Activated T-cell treated with anti-CD3 and anti-CD28 coated beads for 4 hours (primary cell): ENCODE measurements around the gene PTPRB.

ENCODE experiments used
- DNase-seq: peaks from one replicate; pipeline ENCODE4 v3.0.0-alpha.2; 2020

Gene PTPRB

GRCh38 chr12:70637303-70638085 is at the start of gene PTPRB:
Gene PTPRB, minus strand, starts transcription at chr12:70637429. Its CDS starts 34 bp downstream, at chr12:70637395.
- DNase-seq: no peak

DNA sequence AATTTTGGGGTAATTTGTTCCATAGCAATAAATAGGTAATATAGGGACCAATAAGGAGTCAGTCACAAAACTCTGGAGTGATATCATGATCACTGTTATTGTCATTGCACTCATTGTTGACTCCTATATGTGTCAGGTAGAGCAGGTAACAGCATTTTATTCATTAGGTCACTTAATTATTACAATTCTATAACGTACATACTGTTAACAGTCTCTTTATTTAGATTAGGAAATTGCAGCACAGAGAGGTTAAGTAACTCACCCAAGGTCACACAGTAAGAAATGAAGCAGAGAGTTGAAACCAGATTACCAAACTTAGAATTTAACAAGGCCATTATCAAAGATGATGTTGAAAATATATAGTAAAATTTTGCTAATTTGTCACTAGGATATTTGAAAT is 49.7 kb upstream of the PTPRB start:
- DNase-seq: no peak

DNA sequence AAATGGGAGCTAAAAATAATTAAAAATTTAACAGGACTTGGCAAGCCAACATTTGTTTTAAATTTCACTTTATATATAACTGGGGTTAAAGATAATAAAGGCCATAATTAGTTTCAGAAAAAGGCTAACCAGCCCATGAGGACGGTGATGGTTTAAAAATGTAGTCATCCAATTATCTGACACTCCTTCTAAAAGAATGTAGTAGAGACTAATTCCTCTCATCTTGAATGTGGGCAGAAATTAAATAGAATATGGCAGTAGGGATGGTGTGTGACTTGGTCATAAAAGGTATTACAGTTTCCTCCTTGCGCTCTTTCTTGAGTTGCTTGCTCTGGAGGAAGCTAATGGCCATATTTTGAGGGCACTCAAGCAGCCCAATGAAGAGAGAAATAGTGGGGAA is 49.1 kb upstream of the PTPRB start:
- no peak for DNase-seq

GRCh38 chr12:70683976-70684375 is 46.7 kb upstream of the PTPRB start:
- DNase-seq: no peak

GRCh38 chr12:70671698-70672097 is 34.5 kb upstream of the PTPRB start:
- no peak for DNase-seq

DNA sequence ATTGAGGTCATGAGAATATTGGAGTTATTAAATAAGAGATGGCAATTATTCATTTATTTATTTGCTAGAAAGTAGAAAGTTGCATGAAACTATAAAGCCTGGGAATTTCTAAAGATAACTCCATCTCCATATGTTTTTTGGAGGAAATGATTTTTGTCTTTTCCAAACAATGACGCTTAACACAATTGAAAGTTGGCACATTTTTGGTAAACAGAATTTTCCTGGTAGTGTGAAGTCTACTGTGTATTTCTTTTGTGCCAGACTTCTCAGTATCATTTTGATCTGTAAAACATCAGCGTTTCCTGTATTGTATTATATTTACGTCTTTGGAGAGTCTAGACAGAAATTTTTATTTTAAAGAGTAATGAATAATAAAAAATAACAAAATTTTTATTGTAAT is 33.7 kb upstream of the PTPRB start:
- DNase-seq: no peak

DNA sequence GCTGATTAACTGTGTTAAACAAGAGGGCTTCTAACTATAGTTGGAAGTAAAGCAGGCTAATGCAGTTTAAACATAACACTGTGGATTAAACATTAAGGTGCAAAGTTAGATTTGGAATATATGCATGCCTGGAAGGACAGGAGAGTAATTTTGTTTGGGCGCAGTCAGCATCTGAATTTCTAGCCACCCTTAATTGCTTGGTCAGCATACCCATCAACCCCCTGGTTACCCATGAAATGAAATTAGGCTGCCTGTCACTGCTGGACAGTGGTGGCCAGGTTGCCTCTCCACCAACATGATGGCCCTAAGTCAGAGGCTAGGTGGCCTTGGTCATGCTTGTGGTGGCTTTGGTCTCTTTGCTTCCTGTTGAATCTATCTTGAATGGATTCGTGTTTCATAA is 30.0 kb upstream of the PTPRB start:
- DNase-seq: no peak

DNA sequence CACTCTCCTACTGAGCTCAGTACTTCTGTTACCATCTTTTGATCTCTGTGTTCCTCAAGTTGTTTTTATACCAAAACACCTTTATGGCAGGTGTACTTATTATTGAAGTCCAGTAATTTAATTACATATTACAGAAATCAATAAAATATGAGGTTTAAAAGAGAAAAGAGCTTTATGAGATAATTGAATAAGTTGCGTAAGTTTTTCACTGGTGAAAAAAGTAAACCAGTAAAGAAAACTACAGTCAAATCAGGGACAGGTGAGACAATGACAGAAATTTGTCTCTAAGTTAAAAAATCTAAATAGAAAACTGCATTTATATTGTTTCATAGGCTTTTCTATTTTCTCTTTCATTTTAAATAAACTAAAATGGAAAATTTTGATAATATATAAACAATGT is 29.1 kb upstream of the PTPRB start:
- DNase-seq: no peak

DNA sequence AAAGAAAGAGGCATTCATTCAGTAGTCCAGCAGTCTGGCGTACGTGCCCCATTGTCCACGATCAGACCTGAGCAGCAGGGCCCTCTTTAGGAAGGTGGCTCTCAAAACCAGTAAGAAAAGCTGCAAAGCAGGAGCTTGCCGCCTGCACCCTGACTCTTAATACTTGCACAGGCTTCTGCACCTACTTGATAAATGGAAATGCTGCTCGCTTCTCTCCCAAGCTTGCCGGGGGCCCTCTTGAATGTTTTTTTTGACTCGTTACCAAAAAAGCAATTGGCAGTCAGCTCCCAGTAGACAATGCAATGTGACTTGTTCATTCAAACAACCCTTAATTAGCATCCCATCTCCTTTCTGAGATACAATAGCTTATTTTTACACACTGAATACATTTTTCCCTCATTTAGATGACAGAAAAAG is 27.2 kb upstream of the PTPRB start:
- DNase-seq: no peak

- DNase-seq: no peak
These were observed 26.6 kb upstream of the PTPRB start for GRCh38 chr12:70663838-70664237.

- no peak for DNase-seq
These were observed 24.4 kb upstream of the PTPRB start for GRCh38 chr12:70661466-70662161.

GRCh38 chr12:70660620-70661219 is 23.5 kb upstream of the PTPRB start:
- no peak for DNase-seq

DNA sequence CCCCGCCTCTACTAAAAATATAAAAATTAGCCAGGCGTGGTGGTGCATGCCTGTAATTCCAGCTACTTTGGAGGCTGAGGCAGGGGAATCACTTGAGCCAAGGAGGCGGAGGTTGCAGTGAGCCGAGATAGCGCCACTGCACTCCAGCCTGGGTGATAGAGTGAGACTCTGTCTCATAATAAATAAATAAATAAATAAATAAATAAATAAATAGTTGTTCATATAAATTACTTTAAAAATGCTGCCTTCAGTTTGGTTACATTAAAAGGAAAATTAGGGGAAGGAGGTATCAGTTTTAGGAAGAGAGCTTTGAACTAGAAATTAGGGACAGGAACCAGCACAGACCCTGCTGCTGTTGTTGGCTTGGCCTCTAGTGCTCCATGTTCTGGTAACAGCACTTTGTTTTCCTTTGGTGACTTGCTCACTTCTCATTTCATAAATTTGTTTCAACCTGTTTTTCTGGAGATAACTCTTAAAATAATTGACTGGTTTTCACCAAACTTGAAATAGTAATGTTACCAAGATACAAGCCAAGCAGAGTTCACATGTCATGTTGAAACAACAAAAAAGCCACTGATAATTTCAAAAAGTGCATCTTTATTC is 22.9 kb upstream of the PTPRB start:
- no peak for DNase-seq

GRCh38 chr12:70659077-70659606 is 21.9 kb upstream of the PTPRB start:
- no peak for DNase-seq

DNA sequence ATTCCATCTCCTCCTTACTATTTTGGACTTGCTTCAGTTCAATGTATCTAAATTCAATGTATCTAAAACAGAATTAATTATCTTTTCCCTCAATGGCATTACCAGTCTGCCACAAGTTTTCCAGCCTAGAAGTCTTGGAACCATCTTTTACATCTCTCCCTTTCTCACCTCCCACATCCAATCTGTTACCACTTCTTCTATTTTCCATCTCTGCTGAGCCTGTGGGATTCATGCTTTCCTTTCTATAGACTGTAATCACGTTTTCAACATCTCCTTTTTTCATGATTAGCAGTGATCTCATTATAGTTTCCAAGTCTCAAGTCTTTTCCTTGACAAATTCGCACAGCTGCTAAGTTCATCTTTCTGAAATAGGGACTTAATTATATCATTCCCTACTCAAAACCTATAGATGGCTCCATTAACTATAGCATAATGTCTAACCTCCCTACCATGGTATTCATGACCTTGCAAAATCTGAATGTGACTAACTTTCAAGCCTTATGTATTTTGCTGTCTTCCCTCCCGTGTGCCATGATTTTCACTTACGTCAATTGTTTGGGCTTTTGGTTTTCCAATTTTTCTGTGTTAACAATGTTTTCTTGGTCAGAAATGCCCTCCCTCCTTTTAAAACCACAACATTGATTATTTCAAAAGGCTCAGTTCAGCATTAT is 20.5 kb upstream of the PTPRB start:
- DNase-seq: no peak

- no peak for DNase-seq
These were observed 15.2 kb upstream of the PTPRB start for GRCh38 chr12:70652451-70652850.

GRCh38 chr12:70648831-70649230 is 11.6 kb upstream of the PTPRB start:
- no peak for DNase-seq

GRCh38 chr12:70648191-70648590 is 11.0 kb upstream of the PTPRB start:
- no peak for DNase-seq

DNA sequence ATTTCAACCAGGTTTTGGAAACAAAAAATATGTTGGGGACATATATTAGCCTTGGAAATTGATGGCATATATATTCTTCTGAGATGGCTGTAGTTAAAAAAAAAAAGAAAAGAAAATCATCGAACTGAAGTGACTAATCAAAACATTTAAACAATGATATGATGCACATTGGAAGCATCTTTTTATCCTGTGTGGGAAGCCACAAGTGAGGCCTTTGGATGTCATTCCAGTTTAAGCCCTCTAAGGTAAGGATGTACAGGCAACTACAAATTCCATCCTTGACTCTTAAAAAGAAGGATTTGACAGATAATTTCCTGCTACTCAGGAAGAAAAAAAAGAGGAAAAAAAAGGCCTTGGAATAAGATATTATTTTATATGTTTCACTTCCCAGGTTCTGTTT is 9.6 kb upstream of the PTPRB start:
- no peak for DNase-seq

- no peak for DNase-seq
These were observed 8.5 kb upstream of the PTPRB start for GRCh38 chr12:70645494-70646317.

DNA sequence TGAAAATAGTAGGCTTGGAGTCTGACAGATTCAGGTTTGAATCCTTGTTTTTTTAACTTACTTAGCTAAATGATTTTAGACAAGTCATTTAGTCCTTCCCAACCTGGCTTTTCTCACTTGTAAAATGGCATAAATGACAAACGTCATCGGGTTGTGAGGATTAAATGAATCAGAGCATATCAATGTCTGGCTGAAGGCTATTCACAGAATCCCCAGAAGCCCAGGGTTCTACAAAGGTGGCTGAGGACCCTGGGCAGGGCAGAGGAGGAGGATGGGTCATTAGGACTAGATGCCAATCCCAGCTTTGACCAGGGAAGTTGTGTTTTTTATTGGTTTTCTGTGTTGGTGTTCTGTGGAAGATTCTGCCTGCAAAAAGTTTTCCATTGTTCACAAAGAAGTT is 7.6 kb upstream of the PTPRB start:
- DNase-seq: no peak

DNA sequence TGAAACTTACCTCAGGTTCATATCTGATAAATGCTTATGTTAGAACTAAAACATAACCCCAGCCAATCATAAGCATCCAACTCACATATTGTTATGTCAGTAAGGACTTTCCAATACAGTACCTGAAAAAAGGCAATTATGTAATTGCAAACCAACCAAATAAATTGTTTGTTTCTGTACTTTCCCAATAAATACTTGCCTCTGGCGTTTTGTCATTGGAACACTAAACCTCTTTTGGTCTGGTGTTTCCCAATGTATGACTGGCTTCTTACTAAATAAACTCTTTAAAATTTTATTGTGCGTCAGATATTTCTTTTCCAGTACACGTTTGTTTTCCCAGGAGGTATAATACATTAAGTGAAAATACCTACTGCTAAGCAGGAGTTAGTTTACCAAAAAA is 6.7 kb upstream of the PTPRB start:
- DNase-seq: no peak
